Mucosa of stomach (tissue), 1 donor: ENCODE data around the gene FMO3.

Experiments
- H3K27me3 ChIP-seq: one replicate; pipeline ENCODE4 v1.7.0; 2013; ENCODE audit warnings: mild to moderate bottlenecking, low read length; ENCODE audit not compliant: control insufficient read depth, insufficient read depth
- H3K36me3 ChIP-seq: one replicate; pipeline ENCODE4 v1.7.0; 2013; ENCODE audit warnings: low read length; ENCODE audit not compliant: control insufficient read depth, insufficient read depth
- H3K4me1 ChIP-seq: one replicate; pipeline ENCODE4 v1.7.0; 2013; ENCODE audit warnings: mild to moderate bottlenecking, low read length; ENCODE audit not compliant: control insufficient read depth, insufficient read depth
- H3K4me3 ChIP-seq: one replicate; pipeline ENCODE4 v1.7.0; 2013; ENCODE audit warnings: low read length
- H3K9ac ChIP-seq: one replicate; pipeline ENCODE4 v1.7.0; 2013; ENCODE audit warnings: mild to moderate bottlenecking, low read length, moderate library complexity
- H3K9me3 ChIP-seq: one replicate; pipeline ENCODE4 v1.7.0; 2013; ENCODE audit warnings: mild to moderate bottlenecking, low read length, moderate library complexity; ENCODE audit not compliant: control insufficient read depth
- donor health status: Pancreatic carcinoma.

Gene FMO3

GRCh38 chr1:171140956-171141687, 50.4 kb downstream of the FMO3 start:
- Histone ChIP-seq H3K36me3 (no peaks in the 10 kb centered on the region), H3K9me3 (no peaks in the 10 kb centered on the region), H3K27me3 (no peaks in the 10 kb centered on the region), H3K4me1 (peaks cover 43% of the 10 kb centered on the region), H3K9ac (no peak overlapping the region), H3K4me3 (no peak overlapping the region)

- no peaks in the 10 kb centered on the region for H3K36me3 ChIP-seq
- H3K4me3 ChIP-seq, result no peak overlapping the region
- no peaks in the 10 kb centered on the region for H3K9me3 ChIP-seq
- no peaks in the 10 kb centered on the region for H3K27me3 ChIP-seq
- peak overlapping the region; percentile 22 for H3K9ac ChIP-seq
- peaks cover 43% of the 10 kb centered on the region for H3K4me1 ChIP-seq
Observed at GRCh38 chr1:171141688-171142415, 51.1 kb downstream of the FMO3 start.

- Histone ChIP-seq H3K9me3 (no peaks in the 10 kb centered on the region), H3K4me3 (no peak overlapping the region), H3K9ac (no peak overlapping the region), H3K27me3 (no peaks in the 10 kb centered on the region), H3K36me3 (no peaks in the 10 kb centered on the region), H3K4me1 (peaks cover 40% of the 10 kb centered on the region)
Observed at GRCh38 chr1:171142416-171143385, 52.0 kb downstream of the FMO3 start.

GRCh38 chr1:171150156-171150555, 59.5 kb downstream of the FMO3 start:
- Histone ChIP-seq H3K9me3 (no peaks in the 10 kb centered on the region), H3K27me3 (no peaks in the 10 kb centered on the region), H3K4me3 (no peak overlapping the region), H3K36me3 (no peaks in the 10 kb centered on the region), H3K9ac (no peak overlapping the region), H3K4me1 (no peaks in the 10 kb centered on the region)

DNA sequence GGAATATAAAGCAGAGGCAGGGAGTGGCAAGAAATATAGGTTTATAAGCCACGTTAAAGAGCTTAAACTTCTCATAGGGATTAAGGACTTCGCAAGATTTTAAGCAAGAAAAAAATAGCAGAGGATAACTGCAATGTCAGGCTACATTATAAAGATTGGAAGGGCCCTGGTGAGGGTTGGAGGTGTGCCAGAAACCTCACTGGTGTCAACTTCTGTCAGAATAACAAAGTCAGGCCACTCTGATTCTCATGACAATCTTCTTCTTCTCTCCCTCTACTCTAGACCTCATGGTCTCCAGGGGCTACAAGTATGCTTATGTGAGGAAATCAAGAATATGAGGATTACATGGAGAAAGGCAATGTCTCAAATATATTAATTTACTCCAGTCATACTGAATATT, 61.8 kb downstream of the FMO3 start:
- H3K9ac ChIP-seq, result no peak overlapping the region
- no peaks in the 10 kb centered on the region for H3K9me3 ChIP-seq
- H3K36me3 ChIP-seq, result no peaks in the 10 kb centered on the region

GRCh38 chr1:171155484-171155883, 64.8 kb downstream of the FMO3 start:
- Histone ChIP-seq H3K9ac (no peak overlapping the region), H3K27me3 (no peaks in the 10 kb centered on the region), H3K4me1 (peaks cover 8% of the 10 kb centered on the region), H3K9me3 (no peaks in the 10 kb centered on the region), H3K36me3 (no peaks in the 10 kb centered on the region), H3K4me3 (no peak overlapping the region)

More for the DNA sequence above, 61.8 kb downstream of the FMO3 start:
- no peaks in the 10 kb centered on the region for H3K27me3 ChIP-seq
- H3K4me1 ChIP-seq, result no peaks in the 10 kb centered on the region
- H3K4me3 ChIP-seq, result no peak overlapping the region

DNA sequence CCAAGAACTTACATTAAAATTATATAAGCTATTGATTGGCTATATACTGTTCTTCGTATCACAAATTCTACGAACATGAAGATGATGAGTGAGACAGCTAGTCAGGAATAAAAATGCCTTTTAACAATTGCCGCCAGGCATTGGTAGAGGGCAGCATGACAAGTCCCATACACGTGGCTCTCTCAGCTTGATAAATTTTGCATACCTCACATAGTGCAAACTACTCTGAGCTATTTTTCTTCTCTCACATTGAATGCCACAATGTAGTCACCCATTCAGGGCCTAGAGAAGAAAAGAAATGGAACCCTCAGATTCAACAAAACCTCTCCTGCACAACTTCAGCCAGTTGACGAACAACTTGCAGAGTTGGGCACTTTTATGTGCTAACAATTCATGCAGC, 67.4 kb downstream of the FMO3 start:
- Histone ChIP-seq H3K4me3 (no peak overlapping the region), H3K36me3 (no peaks in the 10 kb centered on the region), H3K9me3 (no peaks in the 10 kb centered on the region), H3K27me3 (no peaks in the 10 kb centered on the region), H3K4me1 (peaks cover 17% of the 10 kb centered on the region), H3K9ac (no peak overlapping the region)

DNA sequence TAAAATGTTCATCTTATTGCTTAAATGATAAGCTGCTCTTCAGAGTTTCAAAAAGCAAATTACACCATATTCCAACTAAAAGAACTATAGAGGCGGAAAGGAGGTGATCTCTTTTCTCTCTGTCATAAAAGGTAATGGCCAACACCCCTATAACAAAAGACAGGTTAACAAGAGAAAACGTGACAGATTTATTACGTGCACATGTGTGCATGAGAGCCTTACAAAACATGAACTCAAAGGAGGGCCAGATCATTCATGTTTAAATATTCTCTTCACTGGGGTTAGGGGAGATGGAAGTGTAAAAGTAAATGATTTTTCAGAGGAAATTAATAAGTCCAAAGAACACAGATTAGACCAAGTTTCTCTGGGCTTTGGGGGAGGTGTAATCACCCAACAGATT, 67.8 kb downstream of the FMO3 start:
- Histone ChIP-seq H3K36me3 (no peaks in the 10 kb centered on the region), H3K9ac (no peak overlapping the region), H3K9me3 (no peaks in the 10 kb centered on the region), H3K27me3 (no peaks in the 10 kb centered on the region), H3K4me3 (no peak overlapping the region), H3K4me1 (peaks cover 17% of the 10 kb centered on the region)

- Histone ChIP-seq H3K9me3 (no peaks in the 10 kb centered on the region), H3K4me1 (peaks cover 17% of the 10 kb centered on the region), H3K27me3 (no peaks in the 10 kb centered on the region), H3K9ac (no peak overlapping the region), H3K4me3 (no peak overlapping the region), H3K36me3 (no peaks in the 10 kb centered on the region)
Observed at GRCh38 chr1:171159148-171159547, 68.4 kb downstream of the FMO3 start.

GRCh38 chr1:171160211-171160610, 69.5 kb downstream of the FMO3 start:
- no peaks in the 10 kb centered on the region for H3K27me3 ChIP-seq
- H3K9ac ChIP-seq, result no peak overlapping the region

DNA sequence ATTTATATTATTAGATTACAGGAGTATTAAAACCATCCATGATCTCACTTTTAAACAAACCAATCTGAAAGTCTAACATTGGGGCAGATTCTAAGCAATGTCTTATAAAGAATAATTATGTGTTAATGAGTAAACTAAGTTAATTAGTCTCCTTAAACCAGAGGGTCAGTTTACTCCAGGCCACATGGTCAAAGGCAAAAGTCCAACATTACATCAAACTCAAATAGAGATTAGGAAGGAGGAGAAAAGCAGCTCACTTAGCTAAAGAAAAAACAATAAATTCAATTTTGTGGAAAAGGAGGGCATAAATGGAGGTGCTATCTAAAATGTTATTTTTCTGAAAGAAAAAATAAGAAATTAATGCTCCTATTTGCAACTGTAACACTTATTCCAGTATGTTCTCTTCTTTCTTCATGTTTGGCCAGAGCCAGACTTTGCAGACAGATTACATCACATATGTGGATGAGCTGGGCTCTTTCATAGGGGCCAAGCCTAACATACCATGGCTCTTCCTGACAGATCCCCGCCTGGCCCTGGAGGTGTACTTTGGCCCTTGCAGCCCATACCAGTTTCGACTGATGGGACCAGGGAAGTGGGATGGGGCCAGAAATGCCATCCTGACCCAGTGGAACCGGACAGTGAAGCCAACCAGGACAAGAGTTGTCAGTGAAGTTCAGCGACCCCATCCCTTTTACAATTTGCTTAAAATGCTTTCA, 70.1 kb downstream of the FMO3 start:
- H3K27me3 ChIP-seq, result no peaks in the 10 kb centered on the region
- H3K4me1 ChIP-seq, result peaks cover 17% of the 10 kb centered on the region
- no peak overlapping the region for H3K4me3 ChIP-seq
- H3K9me3 ChIP-seq, result no peaks in the 10 kb centered on the region
- H3K9ac ChIP-seq, result no peak overlapping the region
- no peaks in the 10 kb centered on the region for H3K36me3 ChIP-seq

More at GRCh38 chr1:171160211-171160610, 69.5 kb downstream of the FMO3 start:
- no peaks in the 10 kb centered on the region for H3K36me3 ChIP-seq
- H3K4me3 ChIP-seq, result no peak overlapping the region
- peaks cover 17% of the 10 kb centered on the region for H3K4me1 ChIP-seq
- H3K9me3 ChIP-seq, result no peaks in the 10 kb centered on the region
